Endothelial cell of umbilical vein (primary cell): Measurements from ENCODE around the gene SHPK.

ENCODE experiments used
- CTCF ChIP-seq, 2 donors: IDR thresholded peaks; 1 replicate in 1 of 2; 2 replicates in 1 of 2; pipeline ENCODE4 v1.5.1; 2011; ENCODE audit warnings: low read length in 2 of 2, mild to moderate bottlenecking in 2 of 2, moderate library complexity in 2 of 2, control low read depth in 1 of 2, inconsistent platforms in 1 of 2, low read depth in 1 of 2; ENCODE audit not compliant: insufficient read depth in 1 of 2; ENCODE audit errors: extremely low read depth in 1 of 2
- EZH2 ChIP-seq: IDR thresholded peaks from 2 replicates; pipeline ENCODE4 v1.6.1; 2012; ENCODE audit warnings: borderline replicate concordance, low read depth, mild to moderate bottlenecking, moderate library complexity, low read length, inconsistent platforms; ENCODE audit not compliant: severe bottlenecking
- FOS ChIP-seq: IDR thresholded peaks from 2 replicates; pipeline ENCODE4 v1.6.1; 2011; ENCODE audit warnings: mild to moderate bottlenecking, low read length, moderate library complexity, borderline replicate concordance; ENCODE audit not compliant: insufficient read depth
- GATA2 ChIP-seq: IDR thresholded peaks from 2 replicates; pipeline ENCODE4 v1.7.0; 2011; ENCODE audit warnings: low read depth, mild to moderate bottlenecking, moderate library complexity, mixed read lengths, low read length; ENCODE audit not compliant: insufficient read length, insufficient read depth
- JUN ChIP-seq: IDR thresholded peaks from 2 replicates; pipeline ENCODE4 v1.6.1; 2011; ENCODE audit warnings: borderline replicate concordance, low read depth; ENCODE audit not compliant: insufficient read length, insufficient read depth
- MAX ChIP-seq: IDR thresholded peaks from 2 replicates; pipeline ENCODE4 v1.6.1; 2011; ENCODE audit not compliant: insufficient read depth, insufficient read length
- MYC ChIP-seq: IDR thresholded peaks from one replicate; pipeline ENCODE4 v1.6.1; 2011; ENCODE audit warnings: mild to moderate bottlenecking, low read depth, low read length
- POLR2A ChIP-seq: IDR thresholded peaks from 2 replicates; pipeline ENCODE4 v1.6.1; 2012; ENCODE audit warnings: low read depth, mild to moderate bottlenecking, control low read depth, low read length
- POLR2AphosphoS5 ChIP-seq: IDR thresholded peaks from 2 replicates; pipeline ENCODE4 v1.6.1; 2012; ENCODE audit warnings: low read depth, mild to moderate bottlenecking, control low read depth, low read length, moderate library complexity; ENCODE audit not compliant: insufficient read depth

GRCh38 chr17:3632287-3632686, 3.8 kb downstream of the SHPK start:
- no peak for TF ChIP-seq CTCF (IDR thresholded peaks at IDR 0.05; ENCODE audit: extremely low read depth in 1 of 2, insufficient read depth in 1 of 2, low read depth in 1 of 2, low read length in 2 of 2)
- no peak for TF ChIP-seq MYC
- no peak for TF ChIP-seq MAX
- no peak for TF ChIP-seq EZH2
- TF ChIP-seq POLR2A = no peak
- no peak for TF ChIP-seq JUN
- TF ChIP-seq FOS = no peak
- no peak for TF ChIP-seq POLR2AphosphoS5
- TF ChIP-seq GATA2 = no peak
